Hypothalamus (tissue), 51 donors: Measurements from ENCODE around the gene EED.
"Not testable (repeated sequence)": the region's sequence is repeated elsewhere in the genome, so short reads cannot be mapped to it uniquely, and the experiment has no call there.

Source experiments
- DNase-seq, 51 donors: peaks; one replicate each; lab custom pipeline; 2025; lab: John Stamatoyannopoulos, UW

EED gene

DNA sequence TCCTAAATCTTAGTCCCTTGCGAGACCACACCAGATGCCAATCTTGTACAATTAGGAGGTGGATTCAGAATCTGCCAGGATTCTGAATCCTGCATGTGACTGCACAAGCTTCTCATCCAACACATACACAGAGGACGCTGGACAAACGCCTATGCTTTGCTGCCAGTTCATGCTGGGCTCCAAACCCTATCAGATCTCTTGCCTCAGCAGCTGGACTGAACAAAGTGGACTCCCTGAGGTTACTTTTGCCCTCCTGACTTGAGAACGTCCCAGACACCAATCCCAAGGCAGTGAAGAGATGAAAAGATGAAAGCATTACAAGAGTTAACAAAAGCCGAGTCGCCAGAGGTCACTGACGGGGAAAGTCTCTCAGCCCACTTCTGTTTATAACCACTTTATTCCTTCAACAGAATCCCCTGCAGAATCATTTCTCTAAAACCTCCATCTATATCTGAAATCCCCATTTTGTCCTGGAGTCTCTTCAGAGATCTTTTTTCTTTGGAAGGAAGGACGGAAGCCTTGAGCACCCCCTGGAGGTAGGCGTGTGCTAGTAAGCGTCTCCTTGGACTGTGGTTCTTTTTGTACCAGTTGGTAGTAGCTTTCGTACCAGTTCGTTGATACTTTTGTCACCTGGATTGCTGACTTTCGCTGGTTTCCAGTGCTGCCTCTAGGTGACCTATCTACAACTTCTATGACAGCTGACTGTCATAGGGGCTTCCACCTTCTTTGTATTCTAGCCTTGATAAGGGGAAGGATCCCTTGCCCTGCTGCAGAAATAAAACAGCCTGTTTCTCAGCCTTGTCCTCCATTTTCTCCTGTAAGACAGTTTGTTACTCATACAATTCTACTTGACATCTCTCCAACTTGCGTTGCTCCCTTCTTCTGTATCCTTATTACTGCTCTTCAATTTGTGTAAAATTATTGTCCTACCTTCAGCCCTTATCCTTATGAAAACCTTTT, 26.1 kb upstream of the EED start:
- peak in 39 of 51 donors; percentile 4 to 76 (median 40) for DNase-seq

DNA sequence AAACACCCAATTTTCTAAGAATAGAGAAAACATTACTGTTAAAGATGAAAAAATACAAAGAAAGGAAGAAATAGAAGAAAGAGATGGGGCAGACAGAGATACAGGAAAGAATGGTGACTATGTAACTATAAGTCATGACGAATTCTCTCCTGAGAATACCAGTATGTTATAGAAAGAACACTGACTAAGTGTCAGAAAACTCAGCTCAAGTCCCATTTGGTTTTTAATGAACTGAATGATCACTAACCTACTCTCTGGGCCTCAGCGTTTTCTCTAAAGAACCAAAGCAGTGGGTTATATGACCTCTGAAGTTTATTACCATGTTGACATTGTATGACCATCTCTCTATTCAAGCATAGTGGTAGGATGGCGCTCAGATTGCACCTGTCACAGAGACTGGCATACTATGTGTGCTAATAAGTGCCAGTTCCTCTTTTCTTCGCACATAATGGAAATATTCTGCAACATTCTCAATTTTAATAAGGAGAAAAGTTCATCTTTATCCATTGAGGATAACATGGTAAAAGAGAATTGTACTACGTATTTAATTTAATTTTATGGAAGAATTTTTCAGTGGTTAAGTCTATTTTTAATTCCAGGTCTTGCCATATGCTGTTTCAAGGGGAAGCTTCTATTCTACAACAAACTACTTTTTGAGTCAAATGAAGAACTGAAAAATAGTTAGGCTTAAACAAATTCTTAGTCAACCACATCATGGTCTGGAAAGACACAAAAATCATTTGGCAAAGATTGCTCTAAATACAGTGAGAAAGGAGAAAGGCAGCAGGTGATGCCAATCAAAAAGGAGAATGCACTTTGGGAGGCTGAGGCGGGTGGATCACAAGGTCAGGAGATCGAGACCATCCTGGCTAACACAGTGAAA, 25.0 kb upstream of the EED start:
- no peak for DNase-seq

DNA sequence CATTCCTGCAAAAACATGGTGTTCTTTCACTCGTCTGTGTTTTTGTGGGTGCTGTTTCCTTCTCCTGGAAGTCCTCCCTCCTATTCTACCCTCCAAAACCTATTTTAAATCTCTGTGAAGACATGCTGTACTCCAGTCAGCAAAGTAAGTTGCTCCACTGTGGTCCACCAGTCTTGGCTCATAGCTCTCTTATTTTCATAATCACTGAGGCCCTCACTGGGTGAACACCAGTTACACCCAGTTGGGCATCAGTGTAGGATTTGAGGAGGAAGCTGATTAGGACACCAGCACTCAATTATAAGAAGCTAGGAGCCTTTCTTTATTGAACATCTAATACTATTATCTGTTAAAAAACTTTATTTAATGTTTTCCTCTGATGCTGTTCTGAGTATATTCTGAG, 23.9 kb upstream of the EED start:
- DNase-seq, result no peak

DNA sequence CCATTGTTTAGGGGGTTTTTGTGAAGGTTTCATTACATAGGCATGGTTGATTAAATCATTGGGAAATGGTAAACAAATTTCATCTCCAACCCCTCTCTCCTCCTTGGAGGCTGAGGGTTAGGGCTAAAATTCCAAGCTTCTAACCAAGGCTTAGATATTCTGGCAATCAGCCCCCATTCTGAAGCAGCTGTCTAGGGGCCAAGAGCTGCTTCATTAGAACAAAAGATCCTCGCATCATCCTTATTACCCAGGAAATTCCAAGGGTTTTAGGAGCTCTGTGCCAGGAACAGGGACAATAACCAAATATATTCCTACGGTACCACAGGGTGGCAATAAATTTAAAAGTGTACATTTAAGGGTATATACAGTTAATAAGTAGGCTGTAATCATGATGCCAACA, 22.5 kb upstream of the EED start:
- DNase-seq, result no peak

DNA sequence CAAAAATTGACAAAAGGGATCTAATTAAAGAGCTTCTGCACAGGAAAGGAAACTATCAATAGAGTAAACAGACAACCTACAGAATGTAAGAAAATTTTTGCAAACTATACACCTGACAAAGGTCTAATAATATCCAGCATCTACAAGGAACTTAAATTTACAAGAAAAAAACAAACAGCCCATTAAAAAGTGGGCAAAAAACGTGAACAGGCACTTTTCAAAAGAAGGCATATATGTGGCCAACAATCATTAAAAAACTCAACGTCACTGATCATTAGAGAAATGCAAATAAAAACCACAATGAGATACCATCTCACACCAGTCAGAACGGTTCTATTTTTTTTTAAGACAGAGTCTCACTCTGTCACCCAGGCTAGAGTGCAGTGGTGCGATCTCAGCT, 20.0 kb upstream of the EED start:
- DNase-seq, result not testable (repeated sequence)

DNA sequence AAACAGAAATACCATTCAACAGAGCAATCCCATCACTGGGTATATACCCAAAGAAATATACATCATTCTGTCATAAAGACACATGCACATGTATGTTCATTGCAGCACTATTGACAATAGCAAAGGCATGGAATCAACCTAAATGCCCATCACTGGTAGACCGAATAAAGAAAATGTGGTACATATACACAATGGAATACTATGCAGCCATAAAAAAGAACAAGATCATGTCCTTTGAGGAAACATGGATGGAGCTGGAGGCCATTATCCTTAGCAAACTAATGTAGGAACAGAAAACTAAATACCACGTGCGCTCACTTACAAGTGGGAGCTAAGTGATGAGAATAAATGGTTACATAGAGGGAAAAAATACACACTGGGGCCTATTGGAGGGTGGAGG, 19.2 kb upstream of the EED start:
- DNase-seq, result not testable (repeated sequence)

DNA sequence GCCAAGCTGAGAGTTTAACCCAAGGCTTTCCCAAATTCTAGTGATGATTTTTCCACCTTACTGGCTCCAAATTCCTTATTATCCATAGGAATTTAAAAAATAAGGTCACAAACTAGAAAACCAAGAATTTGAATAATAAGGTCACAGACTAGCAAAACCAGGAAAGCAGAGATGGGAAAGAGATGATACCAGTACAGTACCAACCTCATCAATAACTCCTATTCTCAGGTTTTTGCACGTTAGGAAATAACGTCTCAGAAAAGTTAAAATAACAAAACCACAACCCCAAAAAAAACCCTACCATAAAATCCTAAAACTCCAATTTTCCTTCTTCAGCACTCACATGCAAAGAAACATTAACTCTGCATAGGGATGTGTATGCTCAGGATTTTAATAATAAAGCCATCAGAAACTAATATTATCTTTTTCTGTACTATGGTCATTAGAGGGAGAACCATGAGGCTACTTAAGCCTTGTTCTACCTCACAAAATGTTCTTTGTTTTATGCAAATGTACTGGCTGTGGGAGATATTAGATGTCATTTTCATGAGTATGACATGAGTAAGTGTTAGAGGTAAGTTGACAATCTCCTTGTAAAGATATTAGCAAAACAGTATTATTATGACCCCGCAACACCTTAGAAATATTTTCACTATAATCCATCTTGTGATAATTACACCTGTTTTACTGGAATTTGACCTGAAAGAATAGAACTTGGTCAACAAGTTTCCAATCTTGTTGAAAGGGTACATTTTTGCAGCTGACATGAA, 16.1 kb upstream of the EED start:
- no peak for DNase-seq

DNA sequence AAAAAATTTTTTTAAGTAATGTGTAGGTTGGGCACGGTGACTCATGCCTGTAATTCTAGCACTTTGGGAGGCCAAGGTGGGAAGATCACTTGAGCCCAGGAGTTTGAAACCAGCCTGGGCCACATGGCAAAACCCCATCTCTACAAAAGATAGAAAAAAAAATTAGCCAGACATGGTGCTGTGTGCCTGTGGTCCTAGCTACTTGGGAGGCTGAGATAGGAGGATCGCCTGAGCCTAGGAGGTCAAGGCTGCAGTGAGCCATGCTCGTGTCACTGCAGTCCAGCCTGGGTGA, 15.6 kb upstream of the EED start:
- DNase-seq, result not testable (repeated sequence)

DNA sequence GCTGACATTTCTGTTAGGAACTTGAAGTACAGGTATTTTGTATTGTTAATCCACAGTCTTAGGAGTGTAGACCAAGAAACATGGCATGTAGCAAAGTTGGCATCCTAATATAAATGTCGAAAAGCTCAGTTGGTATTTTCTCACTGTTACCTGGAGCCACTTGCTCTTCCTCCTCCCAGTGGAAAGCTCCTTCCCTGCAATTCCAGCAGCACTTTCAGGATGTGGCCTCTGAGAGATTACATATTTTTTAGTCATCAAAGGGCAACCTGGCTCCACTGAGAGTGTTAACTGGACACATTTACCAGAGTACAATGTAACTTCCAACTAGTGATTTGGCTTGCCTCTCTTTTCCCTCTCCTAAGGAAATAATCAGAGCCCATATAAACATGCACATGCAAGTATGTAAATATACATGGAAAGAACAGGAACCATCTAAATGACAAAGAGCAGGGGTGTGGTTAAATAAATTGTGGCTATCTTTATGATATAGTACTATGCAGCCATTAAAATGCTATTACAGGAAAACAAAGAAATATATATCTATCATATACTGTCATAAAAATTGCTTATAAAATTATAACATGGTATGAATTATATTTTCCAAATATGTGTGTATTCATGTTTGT, 14.3 kb upstream of the EED start:
- no peak for DNase-seq

DNA sequence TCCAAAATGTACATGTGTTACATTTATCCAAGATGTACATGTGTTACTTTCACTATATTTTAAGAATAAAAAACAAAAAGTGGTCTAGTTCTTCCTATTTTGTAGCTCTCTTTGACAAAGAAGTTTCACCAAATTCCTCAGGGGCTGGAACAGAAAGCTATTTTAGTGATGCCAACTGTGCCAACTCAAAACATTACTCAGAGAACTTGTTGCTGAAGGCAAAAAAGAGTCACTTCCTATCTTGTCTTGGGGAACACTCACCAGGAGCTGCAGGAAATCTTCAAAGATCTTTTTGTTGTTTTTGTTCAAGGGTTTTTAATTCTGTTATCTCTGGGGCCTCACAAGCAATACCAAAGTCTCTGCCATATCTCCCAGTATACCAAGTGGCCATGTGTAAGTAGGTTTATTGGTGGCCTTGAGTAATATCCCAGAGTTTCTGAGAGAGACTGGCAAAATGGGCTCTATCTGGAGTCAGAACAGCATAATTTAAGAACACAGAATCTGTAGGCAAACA, 13.6 kb upstream of the EED start:
- DNase-seq, result peak in 2 of 51 donors; percentile 4 to 17

DNA sequence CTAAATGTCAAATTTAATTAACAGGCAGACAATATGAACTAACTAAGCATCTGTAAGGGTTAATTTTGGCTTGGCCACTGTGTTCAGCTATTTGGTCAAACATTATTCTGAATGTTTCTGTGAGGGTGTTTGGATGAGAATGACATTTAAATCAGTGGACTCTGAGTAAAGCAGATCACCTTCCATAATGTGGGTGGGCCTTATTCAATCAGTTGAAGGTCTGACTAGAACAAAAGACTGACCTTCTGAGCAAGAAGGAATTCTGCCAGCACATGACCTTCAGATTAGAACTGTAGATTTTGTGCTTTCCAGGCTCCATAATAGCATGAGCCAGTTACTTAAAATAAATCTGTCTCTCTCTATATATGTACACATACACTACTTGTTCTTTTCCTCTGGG, 12.0 kb upstream of the EED start:
- DNase-seq, result peak in 1 of 51 donors; percentile 11

DNA sequence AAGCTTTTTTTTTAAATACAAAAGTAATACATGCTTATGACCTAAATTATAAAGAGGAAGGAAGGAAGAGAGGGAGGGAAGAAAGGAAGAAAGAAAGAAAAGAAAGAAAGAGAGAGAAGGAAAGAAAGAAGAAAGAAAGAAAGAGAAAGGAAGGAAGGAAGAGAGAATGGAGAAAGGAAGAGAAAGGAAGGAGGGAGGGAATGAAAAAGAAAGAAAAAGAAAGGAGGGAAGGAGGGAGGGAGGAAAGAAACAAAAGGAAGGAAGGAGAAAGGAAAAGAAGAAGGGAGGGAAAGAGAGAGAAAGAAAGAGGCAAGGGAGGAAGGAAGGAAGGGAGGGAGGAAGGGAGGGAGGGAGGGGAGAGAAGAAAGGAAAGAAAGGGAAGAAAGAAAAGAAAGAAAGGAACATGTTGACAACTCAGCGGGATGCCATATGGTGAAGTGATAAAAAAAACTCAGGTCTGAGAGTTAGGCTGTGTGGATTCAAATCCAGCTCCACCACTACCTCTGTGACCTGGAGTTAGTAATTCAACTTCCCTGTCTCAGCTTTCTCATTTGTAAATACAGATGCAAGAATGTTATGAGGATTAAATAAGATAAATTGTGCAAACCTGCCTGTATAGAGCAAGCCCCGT, 9.6 kb upstream of the EED start:
- no peak for DNase-seq

DNA sequence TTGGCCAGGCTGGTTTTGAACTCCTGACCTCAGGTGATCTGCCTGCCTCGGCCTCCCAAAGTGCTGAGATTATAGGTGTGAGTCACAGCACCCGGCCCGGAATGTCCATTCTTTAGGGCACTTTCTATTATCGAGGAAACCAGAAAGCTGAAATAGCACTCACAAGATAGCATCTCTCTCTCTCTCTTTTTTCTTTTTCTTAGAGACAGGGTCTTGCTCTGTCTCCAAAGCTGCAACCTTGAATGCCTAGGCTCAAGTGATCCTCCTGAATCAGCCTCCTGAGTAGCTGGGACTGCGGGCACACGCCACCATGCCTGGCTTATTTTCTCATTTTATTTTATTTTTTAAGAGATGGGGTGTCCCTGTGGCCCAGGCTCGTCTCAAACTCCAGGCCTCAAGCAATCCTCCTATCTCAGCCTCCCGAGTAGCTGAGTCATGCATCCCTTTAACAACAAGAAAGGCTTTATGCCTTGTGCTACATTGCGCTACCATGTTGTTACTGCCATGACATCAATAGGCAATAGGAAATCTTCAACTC, 7.2 kb upstream of the EED start:
- DNase-seq, result no peak

DNA sequence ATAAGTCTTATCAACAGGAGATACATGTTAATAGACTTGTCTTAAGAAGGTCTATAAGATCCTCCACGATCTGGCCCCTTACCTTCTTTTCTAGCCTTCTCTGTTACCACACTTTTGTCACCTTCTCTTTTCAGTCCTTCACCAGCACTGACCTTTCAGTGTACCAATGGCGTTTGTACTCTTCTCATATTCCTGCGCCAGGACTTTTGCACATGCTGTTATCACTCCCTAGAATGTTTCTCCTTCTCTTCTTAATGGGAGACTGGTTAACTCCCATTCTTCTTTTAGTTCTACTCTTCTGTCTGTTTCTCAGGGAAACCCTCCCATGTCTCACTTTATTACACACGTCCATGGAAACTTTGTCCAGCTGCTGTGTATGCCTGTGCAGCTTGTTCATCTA, 4.4 kb upstream of the EED start:
- no peak for DNase-seq

DNA sequence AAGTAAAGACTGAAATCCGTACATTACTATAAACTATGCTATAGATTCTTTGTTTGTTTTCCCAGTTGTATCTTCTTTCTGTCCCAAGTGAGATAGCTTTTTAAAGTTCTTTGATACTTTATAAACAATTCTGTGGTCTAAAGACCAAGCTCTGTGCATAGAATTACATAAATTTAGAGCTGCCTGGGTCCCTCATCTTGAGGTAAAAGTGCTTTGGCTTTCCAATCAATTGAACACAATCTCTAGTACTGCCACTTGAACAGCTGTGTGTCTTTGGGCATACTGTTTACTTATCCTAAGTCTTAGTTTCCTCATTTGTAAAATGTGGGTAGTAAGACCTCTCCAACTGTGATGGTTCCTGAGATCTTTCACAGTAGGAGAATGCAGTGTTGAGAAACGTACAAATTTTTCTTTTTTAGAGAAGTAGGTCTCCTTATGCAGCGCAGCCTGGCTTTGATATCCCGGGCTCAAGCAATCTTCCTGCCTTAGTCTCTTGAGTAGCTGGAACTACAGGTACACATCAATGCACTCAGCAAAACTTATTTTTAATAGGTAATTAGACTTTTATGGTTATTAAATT, 2.5 kb upstream of the EED start:
- no peak for DNase-seq

DNA sequence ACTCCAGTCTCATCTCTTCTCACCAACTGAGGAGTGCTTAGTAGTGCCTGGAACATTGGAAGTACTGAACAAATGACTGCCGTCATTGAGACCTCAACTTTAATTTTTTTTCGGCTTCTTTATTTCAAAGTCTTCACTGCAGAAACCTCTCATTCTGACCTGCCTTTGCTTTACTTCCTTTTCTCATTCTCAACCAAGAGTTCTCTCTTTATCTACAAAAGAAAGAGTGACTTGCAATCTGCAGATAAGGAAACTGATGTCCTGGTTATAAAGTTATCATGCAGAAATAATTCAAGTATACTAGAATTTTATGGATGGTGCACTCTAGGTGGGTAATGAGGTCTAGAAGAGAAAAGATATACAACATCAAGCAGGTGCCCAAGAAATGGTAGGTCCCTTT, 1.2 kb upstream of the EED start:
- DNase-seq, result no peak

DNA sequence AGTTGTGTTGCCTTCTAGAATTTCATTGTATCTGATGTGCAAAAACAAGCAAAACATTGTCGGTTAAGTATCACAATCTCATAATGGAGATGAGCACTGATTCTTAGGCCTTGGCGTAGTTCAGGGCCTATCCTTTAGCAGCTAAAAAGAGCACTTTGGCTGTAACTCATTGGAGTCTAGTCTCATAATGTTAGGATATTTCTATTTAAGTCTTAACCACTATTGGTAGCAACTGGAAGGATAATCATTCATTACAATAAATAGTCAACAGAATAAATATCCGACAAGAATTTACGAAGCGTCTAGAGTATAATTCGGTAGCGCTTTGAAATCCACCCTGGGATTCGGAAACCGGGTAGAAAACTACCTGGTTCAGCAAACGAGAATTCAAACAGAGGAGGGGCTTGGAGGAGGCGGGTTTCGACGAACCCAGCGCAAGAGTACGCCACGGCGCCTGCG, 461 bp upstream of the EED start:
- DNase-seq, result peak in 19 of 51 donors; percentile 39 to 83 (median 75)

DNA sequence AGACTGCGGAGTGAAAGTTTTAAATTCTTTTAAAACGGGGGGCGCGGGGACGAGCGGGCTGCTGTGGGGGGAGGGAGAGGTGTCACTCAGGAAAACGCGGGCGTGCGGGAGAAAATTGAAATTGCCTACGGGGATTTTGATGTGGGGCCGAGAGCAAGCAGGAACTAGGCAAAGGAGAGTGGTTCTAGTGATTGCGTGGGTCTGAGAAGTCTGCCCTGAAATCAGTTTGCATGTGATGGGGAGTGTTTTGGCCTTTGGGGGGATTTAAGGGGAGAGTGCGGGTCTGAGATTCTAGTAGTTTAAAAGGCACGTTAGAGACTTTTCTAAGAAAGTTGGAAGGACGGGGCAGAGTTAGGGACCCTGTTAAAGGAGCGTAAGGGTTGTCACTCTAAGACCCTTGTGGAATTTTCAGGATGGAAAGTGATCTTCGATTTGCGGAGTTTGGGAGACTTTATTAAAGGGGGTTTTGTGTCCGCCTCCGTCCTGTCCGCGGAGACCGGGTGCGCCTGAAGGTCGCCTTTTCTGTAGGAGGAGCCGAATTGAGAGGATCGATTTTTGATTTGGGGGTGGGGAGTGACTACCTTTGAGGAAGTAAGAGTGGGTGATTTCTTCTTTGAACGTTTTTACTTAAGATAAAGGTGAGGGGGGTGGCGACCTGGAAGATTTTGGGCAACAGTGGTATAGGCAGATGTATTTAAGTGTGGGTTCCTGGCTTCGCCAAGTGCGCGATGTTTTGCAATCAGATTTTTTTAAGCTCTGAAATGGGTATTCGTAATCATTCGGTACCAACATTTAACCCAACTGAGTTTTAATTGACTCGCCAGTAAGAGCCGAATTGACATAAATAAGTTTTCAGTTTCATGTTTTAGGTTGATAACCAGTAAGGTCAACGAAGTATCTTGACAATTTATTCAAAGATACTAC, 1.1 kb downstream of the EED start:
- DNase-seq, result peak in 3 of 51 donors; percentile 21 to 44 (median 35)
